Measurements from ENCODE around the gene ASPA. TPM values are rescaled to one million over a fixed set of nuclear protein-coding genes. Genes with fewer than 3 reads are reported as not detected.
"Not testable (repeated sequence)": the region's sequence is repeated elsewhere in the genome, so short reads cannot be mapped to it uniquely, and the experiment has no call there.

Gene ASPA
- total RNA-seq, 2 donors from 2014 or later: 0.16 TPM; not detected in 1

DNA sequence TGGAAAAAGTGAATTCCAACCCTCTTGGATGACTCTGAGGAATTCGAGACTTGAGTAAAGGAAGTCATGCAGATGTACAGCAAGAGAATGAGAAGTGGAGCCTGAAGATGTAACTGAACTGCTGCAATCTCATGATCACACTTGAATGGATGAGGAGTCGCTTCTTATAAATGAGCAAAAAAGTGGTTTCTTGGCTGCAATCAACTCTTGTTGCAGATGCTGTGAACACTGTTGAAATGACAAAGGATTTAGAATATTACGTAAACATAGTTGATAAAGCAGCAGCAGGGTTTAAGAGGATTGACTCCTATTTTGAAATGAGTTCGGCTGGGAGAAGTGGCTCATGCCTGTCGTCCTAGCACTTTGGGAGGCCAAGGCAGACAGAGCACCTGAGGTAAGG is 25.5 kb downstream of the ASPA start:
- no peak overlapping the region for H3K27ac Mint-ChIP-seq
- no peak for DNase-seq (ENCODE audit: low spot score in 2 of 2)
- H3K9me3 Mint-ChIP-seq: no peaks in the 10 kb centered on the region
- no peaks in the 10 kb centered on the region for H3K36me3 Mint-ChIP-seq
- ATAC-seq: no peak

DNA sequence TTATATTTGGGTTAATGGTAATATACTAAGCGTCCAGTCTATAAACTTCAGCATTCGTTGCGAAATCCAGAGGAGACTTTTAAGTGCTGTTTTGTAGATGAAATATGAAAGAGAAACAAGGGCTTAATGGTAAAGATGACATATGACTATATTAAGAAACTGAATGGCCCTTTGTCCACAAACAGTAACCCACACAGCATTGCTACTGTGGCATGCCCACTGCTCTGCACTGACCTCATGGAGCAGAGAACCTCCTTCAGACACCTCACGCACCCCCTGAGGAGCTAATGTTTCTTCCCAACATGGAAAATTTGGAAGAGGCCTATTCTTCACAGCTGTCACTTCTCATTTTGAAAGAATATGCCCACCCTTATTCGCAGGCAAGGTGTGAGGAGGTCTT is 26.7 kb downstream of the ASPA start:
- DNase-seq (ENCODE audit: low spot score in 2 of 2): no peak
- no peak for ATAC-seq
- Mint-ChIP-seq H3K36me3 (no peaks in the 10 kb centered on the region), H3K27ac (no peak overlapping the region), H3K9me3 (peaks cover 0 to 2% of the 10 kb centered on the region in 2 donors)

DNA sequence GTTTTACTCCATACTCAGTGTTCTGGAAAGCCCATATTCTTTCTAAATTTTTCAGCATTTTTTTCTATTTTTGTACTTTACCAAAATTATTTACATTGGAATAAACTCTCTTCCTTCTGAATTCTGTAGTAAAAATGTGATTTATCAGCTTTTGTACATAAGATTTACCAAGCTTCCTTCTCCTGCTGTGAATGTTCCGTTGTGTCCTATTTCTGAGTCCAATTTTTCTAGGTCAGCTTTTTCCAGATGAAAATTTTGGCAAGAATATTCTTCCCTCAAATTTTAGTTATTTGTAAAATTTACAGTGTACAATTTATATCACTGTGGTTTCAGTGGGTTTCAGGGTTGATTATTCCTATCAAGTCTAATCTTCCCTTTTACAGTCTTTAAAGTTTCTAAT is 27.5 kb downstream of the ASPA start:
- no peak for DNase-seq (ENCODE audit: low spot score in 2 of 2)
- no peak for ATAC-seq
- H3K36me3 Mint-ChIP-seq: no peaks in the 10 kb centered on the region
- H3K9me3 Mint-ChIP-seq: peaks cover 0 to 4% of the 10 kb centered on the region in 2 donors
- no peak overlapping the region for H3K27ac Mint-ChIP-seq

DNA sequence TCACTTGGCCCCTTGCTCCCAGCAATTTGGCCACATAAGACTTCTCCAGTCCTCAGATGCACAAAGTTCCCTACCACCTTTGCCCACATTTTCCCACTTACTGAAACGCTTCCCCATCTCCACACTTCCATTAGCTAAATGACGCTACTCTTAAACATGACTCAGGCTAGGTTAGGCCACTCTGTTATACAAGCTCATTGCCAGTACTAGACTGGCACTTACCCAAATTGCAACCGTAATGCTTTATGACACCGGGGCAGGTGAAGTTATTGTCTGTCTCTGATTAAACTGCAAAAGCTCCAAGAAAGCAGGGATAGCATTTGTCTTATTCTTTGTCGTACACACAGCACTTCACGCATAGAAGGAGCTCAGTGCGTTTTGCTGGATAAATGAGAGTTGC is 29.2 kb downstream of the ASPA start:
- H3K36me3 Mint-ChIP-seq: peaks cover 0 to 6% of the 10 kb centered on the region in 2 donors
- no peak for ATAC-seq
- H3K9me3 Mint-ChIP-seq: peaks cover 0 to 4% of the 10 kb centered on the region in 2 donors
- H3K27ac Mint-ChIP-seq: no peak overlapping the region
- no peak for DNase-seq (ENCODE audit: low spot score in 2 of 2)

DNA sequence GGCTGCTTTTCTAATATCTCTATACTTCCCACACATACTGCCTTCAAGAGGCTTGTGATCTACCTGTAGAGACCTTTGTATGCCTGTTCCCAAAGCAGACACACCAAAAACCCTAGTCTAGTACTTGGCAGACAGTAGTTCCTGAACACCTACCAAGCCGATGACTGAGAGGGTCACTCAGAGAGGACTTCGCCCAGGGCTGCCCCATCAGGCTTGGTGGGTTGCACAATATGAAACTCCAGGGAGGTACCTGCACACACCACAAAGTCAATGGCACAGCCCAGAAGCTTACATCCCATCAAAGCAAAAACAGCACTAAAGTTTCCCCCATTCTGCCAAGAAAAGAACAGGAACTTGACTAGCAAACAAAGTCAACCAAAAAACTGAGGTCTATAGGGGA is 30.3 kb downstream of the ASPA start:
- Mint-ChIP-seq H3K27ac (no peak overlapping the region), H3K9me3 (peaks cover 0 to 4% of the 10 kb centered on the region in 2 donors), H3K36me3 (peaks cover 0 to 6% of the 10 kb centered on the region in 2 donors)
- DNase-seq (ENCODE audit: low spot score in 2 of 2): no peak
- no peak for ATAC-seq

DNA sequence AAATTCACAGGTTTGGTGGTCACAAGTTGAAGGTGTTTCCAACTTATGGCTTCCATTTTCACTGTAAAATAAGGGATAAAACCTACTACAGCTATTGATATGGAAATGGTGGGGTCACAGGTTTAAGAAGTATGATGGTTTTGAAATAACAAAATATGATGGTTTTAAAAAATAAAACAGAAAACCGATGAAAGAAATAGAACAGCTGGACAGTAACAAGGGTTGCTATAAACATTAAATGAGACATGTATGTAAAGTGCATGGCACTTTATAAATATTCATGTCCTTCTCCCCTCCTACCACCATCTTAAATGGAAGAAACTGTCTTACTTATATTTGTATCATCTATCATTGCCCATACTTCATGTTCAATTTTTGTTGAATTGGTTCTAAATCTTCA is 31.3 kb downstream of the ASPA start:
- H3K36me3 Mint-ChIP-seq: peaks cover 0 to 6% of the 10 kb centered on the region in 2 donors
- DNase-seq (ENCODE audit: low spot score in 2 of 2) (no peak), ATAC-seq (no peak)
- no peak overlapping the region for H3K27ac Mint-ChIP-seq
- H3K9me3 Mint-ChIP-seq: peaks cover 0 to 4% of the 10 kb centered on the region in 2 donors

DNA sequence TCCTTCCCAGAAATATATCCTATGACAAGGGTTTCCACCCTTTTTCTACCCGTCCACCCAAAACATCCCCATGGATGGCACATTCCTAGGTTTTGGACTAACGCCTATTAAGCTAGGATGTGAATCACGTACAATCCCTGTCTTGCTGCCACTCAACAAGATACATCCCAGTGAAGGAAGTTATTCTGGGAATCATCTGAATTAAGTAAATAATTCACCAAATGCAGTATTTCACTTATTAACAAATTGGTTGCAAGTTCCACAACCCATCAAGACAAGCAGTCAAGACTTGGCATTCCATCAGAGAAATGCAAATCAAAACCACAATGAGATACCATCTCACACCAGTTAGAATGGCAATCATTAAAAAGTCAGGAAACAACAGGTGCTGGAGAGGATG is 32.1 kb downstream of the ASPA start:
- no peak overlapping the region for H3K27ac Mint-ChIP-seq
- ATAC-seq: no peak
- H3K36me3 Mint-ChIP-seq: peaks cover 0 to 6% of the 10 kb centered on the region in 2 donors
- H3K9me3 Mint-ChIP-seq: peaks cover 0 to 4% of the 10 kb centered on the region in 2 donors
- DNase-seq (ENCODE audit: low spot score in 2 of 2): no peak

DNA sequence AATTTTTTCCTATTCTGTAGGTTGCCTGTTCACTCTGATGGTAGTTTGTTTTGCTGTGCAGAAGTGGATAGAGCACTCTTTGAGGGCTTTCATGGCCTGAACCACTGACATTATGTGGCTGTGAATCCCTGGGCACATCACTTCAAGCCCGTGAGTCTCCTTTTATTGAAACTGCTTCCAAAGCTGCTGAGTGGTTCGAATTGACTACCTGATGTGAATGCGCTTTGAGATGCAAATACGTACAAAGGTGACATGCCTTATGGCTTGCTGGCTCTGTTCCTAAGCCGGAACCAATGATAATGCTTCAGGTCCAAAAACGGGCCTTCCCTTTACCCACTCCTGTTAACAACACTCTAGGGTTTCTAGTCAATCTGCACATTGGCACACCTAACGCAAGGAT is 34.3 kb downstream of the ASPA start:
- no peak overlapping the region for H3K27ac Mint-ChIP-seq
- peaks cover 0 to 6% of the 10 kb centered on the region in 2 donors for H3K36me3 Mint-ChIP-seq
- ATAC-seq (no peak), DNase-seq (ENCODE audit: low spot score in 2 of 2) (no peak)
- H3K9me3 Mint-ChIP-seq: peaks cover 0 to 4% of the 10 kb centered on the region in 2 donors

DNA sequence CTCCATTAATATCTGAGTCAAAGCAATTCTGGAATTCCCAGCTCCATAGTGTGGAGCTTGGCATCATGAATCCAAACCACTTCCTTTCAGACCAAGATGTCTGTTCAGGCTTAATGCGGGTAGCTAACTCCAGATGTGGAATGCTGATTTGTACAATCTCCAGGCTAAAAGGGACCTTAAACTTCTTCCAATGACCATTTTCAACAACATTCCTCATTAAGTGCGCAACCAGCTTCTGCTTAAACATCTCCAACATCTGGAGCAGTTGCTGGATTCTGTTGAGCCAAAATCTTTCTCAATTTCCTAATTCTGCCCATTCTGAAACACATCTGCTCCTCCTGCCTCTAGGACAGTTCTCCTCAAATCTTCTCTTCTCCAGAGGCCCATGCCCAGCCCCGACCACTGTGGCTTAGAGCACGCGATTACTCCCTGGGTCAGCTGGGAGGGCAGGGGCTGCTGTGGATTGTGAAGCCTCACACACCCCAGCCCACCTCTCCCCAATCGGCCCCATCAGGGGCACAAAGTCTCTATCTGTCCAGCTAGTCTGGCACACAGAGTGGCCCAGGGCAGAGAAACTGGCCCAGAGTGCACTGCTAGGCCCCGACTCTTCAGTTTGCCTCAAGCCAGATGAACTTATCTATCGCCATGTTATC is 36.2 kb downstream of the ASPA start:
- peaks cover 0 to 6% of the 10 kb centered on the region in 2 donors for H3K36me3 Mint-ChIP-seq
- H3K27ac Mint-ChIP-seq: no peak overlapping the region
- no peak for DNase-seq (ENCODE audit: low spot score in 2 of 2)
- peaks cover 0 to 4% of the 10 kb centered on the region in 2 donors for H3K9me3 Mint-ChIP-seq
- ATAC-seq: no peak

DNA sequence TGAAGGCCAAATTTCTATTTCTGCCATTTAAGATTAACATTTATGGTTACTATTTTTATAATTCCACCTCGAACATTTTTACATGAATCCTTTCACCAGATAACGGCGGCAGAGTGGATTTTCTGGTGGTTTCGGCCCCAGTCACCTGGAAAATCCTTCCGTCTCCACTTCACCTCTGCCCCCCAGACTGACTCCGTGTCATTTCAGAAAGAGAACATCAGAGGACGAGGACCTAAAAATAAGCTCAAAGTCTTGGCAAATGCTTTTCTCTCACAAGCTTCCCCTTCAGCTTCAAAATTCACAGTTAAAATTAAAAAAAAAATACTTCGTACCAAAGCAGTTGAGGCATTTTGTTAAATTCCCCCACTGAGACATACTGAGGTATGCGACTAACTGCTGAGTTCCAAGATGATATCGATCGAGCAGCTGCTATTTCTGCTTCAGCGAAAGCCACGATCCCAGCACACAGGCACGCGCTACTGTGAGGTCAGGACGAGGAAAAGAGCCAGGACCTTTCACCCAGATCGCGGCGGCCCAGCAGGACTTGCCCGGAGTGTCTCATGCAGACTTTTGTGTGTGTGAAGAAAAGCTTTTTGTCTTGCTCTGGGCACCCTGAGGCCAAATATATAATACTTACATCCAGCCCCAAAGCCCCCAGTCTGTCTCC is 36.8 kb downstream of the ASPA start:
- no peak overlapping the region for H3K27ac Mint-ChIP-seq
- H3K9me3 Mint-ChIP-seq: peaks cover 0 to under 1% of the 10 kb centered on the region in 2 donors
- peaks cover 0 to 6% of the 10 kb centered on the region in 2 donors for H3K36me3 Mint-ChIP-seq
- ATAC-seq (no peak), DNase-seq (ENCODE audit: low spot score in 2 of 2) (no peak)

DNA sequence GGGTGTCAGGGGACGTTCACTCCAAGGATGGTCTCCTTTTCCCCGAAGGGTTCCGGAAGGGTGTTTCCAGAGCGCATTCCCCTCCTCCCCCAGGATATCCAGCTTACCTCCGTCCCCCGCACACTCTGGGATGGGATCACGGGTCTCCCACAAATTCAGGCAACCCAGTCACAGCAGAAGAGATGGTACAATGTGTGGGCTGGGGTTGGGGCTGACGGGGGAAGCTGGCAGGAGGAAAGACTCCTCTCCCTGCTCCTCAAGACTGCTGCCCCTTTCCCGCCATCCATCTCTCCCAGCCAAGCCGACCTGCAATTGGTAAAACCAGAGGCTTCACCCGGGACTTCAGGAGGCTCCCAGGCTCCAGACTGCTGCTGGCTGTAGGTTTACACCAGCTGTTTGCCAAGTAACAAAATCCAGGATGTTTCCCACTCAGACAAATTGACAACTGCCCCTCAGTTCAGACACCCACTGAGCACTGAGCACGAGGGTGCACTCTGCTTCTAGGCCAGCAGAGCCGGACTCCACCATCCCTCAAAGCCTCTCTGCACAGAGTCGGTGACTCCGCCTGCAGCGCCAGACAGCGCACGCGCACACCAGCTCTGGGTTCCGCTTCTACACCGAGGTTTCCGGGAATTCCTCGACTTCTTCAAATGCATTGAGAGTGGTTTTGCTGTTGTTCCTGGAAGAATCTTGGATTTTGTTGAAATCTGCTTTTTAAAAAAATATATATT is 37.7 kb downstream of the ASPA start:
- Mint-ChIP-seq H3K9me3 (no peaks in the 10 kb centered on the region), H3K27ac (no peak overlapping the region), H3K36me3 (peaks cover 0 to 6% of the 10 kb centered on the region in 2 donors)
- DNase-seq (ENCODE audit: low spot score in 2 of 2): no peak
- ATAC-seq: no peak

DNA sequence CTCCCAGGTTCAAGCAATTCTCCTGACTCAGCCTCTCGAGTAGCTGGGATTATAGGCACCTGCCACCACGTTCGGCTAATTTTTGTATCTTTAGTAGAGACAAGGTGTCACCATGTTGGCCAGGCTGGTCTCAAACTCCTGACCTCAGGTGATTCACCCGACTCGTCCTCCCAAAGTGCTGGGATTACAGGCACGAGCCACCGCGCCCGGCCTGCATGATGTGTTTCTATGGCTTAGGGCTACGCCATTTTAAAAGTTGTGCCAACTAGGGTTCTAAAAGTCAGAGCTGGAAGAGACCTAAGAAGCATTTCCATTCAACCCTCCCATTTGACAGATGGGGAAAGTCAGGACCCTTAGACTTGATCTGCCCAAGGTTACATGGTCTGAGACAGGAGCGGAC is 38.4 kb downstream of the ASPA start:
- H3K27ac Mint-ChIP-seq; DNase-seq (ENCODE audit: low spot score in 2 of 2); H3K36me3 Mint-ChIP-seq; H3K9me3 Mint-ChIP-seq; ATAC-seq: not testable (repeated sequence)

DNA sequence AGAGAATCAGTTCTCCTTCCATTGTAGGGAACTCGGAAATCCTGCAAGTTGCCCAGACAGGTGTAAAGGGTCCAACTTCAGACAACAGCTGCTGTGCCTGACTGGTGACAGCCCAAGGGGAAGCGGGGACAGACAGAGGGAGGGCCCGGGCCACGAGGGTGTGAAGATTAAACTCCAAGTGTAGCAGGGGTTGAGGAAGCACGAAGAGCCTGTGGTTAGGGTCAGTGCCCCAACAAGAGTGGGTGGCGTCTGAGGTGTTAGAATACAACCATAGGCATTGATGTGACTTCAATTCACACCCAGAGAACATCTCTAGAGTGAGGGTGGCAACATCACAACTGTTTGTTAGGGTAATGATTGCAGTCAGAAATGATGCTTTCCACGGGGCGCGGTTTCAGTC is 39.1 kb downstream of the ASPA start:
- H3K27ac Mint-ChIP-seq: peak overlapping the region in 1 of 2 donors; percentile 2
- H3K9me3 Mint-ChIP-seq: no peaks in the 10 kb centered on the region
- no peak for ATAC-seq
- H3K36me3 Mint-ChIP-seq: no peaks in the 10 kb centered on the region
- DNase-seq (ENCODE audit: low spot score in 2 of 2): no peak

DNA sequence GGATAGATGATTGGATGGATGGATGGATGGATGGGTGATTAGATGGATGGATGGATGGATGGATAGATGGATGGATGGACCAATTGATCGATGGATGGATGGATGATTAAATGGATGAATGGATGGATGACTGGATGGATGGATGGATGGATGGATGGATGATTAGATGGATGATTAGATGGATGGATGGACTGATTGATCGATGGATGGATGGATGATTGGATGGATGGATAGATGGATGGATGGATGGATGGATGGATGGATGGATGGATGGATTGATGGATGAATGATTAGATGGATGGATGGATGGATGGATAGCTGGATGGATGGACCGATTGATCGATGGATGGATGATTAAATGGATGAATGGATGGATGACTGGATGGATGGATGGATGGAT is 43.7 kb downstream of the ASPA start:
- H3K27ac Mint-ChIP-seq; DNase-seq (ENCODE audit: low spot score in 2 of 2); H3K36me3 Mint-ChIP-seq; ATAC-seq; H3K9me3 Mint-ChIP-seq: not testable (repeated sequence)

DNA sequence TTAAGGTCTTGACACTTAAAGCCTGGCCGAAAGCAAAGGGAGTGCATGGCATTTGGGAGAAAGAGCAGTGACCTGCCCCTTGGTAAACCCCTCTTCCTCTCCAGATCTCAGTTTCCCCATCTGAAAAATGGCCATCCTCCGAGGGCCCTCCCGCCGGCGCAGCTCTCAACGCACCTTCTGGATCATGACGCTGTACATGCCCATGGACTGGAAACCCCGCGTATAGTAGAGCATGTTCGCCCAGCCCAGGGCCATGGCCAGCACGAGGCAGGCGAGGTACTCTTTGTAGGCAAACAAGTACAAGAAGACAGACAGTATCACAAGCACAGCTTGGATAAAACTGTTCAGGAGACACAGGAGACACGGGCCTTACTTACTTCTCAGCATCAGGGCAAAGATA is 48.2 kb downstream of the ASPA start:
- no peaks in the 10 kb centered on the region for H3K9me3 Mint-ChIP-seq
- no peak for ATAC-seq
- no peaks in the 10 kb centered on the region for H3K36me3 Mint-ChIP-seq
- DNase-seq (ENCODE audit: low spot score in 2 of 2): no peak
- no peak overlapping the region for H3K27ac Mint-ChIP-seq

DNA sequence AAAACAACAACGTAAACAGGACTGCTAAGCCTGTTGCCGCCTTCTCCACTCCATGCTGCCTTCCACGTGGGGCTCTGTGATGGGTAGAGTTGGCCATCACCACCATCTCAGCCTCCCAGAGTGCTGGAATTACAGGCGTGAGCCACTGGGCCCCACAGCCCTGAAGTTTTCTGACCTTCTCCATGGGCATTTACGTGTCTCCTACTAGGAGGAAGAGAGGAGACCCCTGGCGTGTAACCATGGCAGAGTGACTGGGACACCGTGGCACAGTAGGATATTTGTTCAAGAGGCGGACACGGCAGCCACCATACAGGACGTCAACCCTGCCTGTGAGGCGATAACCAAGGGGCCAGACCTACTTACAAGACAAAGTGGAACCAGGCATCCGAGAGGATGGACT is 50.7 kb downstream of the ASPA start:
- no peaks in the 10 kb centered on the region for H3K9me3 Mint-ChIP-seq
- no peak overlapping the region for H3K27ac Mint-ChIP-seq

DNA sequence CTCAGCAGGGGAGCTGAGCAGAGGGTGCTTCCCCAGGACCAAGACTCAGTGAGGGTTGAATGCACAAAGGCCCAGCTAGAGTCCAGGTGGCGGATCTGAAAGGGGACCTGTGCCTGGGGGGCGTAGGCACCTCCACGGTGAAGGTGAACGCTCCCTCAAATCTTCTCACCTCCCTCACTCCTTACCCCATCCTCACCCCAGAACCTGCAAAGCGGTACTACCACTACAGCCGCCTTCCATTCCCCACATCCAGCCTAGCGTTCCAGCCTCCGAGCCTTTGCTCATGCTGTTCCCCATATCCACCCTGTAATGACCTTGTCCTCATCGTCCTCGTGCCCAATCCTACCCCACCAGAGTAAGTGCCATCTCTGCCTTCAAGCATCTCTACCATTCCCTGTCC is 51.2 kb downstream of the ASPA start:
- H3K36me3 Mint-ChIP-seq: no peaks in the 10 kb centered on the region
- no peak overlapping the region for H3K27ac Mint-ChIP-seq
- no peaks in the 10 kb centered on the region for H3K9me3 Mint-ChIP-seq
- DNase-seq (ENCODE audit: low spot score in 2 of 2) (no peak), ATAC-seq (no peak)

More for the DNA sequence above, 50.7 kb downstream of the ASPA start:
- H3K36me3 Mint-ChIP-seq: no peaks in the 10 kb centered on the region
- DNase-seq (ENCODE audit: low spot score in 2 of 2): no peak
- ATAC-seq: no peak
